ENCODE data around the gene HRC. TPM values are rescaled to one million over a fixed set of nuclear protein-coding genes. Genes with fewer than 3 reads are reported as not detected.

HRC gene
- polyA plus RNA-seq, 1 of the 3 experiments (the other 2 are of a cell fraction): not detected

DNA sequence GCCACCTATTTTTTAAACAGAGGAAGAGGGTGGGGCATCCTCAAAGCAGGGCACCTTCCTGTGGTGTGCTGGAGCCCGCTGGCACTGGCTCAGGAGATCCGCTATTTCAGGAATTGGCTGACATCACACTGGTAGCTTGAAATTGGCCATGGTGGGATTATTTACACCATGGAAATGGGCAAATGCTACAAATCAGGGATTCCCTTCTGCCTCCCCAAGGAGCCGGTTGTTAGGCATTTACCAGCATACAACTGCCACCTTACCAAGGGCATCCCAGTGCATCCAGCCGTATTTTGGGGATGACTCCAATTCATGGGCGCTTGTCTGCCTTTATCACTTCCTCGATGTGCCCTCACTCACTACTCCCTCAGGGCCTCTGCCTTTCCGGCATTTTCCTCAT lies 14.2 kb downstream of the HRC start:
- Histone ChIP-seq H3K9me2 (no peaks in the 10 kb centered on the region), H3K27ac (ENCODE audit: low read depth in 2 of 2, low read length in 1 of 2) (no peak overlapping the region), H3K4me2 (no peak overlapping the region), H3K36me3 (replicated peaks in 1 of 2; ENCODE audit: control insufficient read depth in 1 of 2, insufficient read depth in 2 of 2, low read length in 1 of 2) (no peaks in the 10 kb centered on the region), H3K27me3 (ENCODE audit: insufficient read depth) (no peaks in the 10 kb centered on the region), H3F3A (replicated peaks; ENCODE audit: insufficient read depth) (peaks cover 6% of the 10 kb centered on the region), H4K20me1 (ENCODE audit: insufficient read depth) (no peaks in the 10 kb centered on the region), H2AFZ (ENCODE audit: low read depth) (no peak overlapping the region), H3K79me2 (ENCODE audit: insufficient read depth) (no peaks in the 10 kb centered on the region), H3K9ac (no peak overlapping the region), H3K4me1 (ENCODE audit: control insufficient read depth in 1 of 2, insufficient read depth in 2 of 2, low read depth in 1 of 2, low read length in 1 of 2) (peaks cover 3 to 10% of the 10 kb centered on the region in 2 experiments; a peak in 2 of 4 replicates), H3K9me3 (no peaks in the 10 kb centered on the region), H3K4me3 (ENCODE audit: low read depth in 2 of 2, low read length in 1 of 2) (no peak overlapping the region)
- 90% methylated on average over 7 of the region's 7 CpGs for WGBS (ENCODE audit: low lambda C conversion rate)
- DNase-seq: no peak
- TF ChIP-seq ELF1 (IDR thresholded peaks at IDR 0.05) (no peak), RFX5 (IDR thresholded peaks at IDR 0.05; ENCODE audit: low read length) (no peak), MXI1 (IDR thresholded peaks at IDR 0.05; ENCODE audit: low read depth, low read length) (no peak), SIN3A (IDR thresholded peaks at IDR 0.05; ENCODE audit: borderline replicate concordance, low read depth, low read length) (no peak), RCOR1 (IDR thresholded peaks at IDR 0.05; ENCODE audit: low read length) (no peak), EP300 (IDR thresholded peaks at IDR 0.05; ENCODE audit: borderline replicate concordance in 1 of 2, low read depth in 1 of 2, low read length in 1 of 2) (no peak), JUND (IDR thresholded peaks at IDR 0.05) (no peak), GATA2 (CRISPR knock-in tag; IDR thresholded peaks at IDR 0.05) (no peak)
- TF ChIP-seq, protein P1, sequence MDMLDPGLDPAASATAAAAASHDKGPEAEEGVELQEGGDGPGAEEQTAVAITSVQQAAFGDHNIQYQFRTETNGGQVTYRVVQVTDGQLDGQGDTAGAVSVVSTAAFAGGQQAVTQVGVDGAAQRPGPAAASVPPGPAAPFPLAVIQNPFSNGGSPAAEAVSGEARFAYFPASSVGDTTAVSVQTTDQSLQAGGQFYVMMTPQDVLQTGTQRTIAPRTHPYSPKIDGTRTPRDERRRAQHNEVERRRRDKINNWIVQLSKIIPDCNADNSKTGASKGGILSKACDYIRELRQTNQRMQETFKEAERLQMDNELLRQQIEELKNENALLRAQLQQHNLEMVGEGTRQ (IDR thresholded peaks at IDR 0.05; ENCODE audit: borderline replicate concordance, low read depth, low read length): no peak
- TF ChIP-seq, protein P2, sequence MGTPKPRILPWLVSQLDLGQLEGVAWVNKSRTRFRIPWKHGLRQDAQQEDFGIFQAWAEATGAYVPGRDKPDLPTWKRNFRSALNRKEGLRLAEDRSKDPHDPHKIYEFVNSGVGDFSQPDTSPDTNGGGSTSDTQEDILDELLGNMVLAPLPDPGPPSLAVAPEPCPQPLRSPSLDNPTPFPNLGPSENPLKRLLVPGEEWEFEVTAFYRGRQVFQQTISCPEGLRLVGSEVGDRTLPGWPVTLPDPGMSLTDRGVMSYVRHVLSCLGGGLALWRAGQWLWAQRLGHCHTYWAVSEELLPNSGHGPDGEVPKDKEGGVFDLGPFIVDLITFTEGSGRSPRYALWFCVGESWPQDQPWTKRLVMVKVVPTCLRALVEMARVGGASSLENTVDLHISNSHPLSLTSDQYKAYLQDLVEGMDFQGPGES (IDR thresholded peaks at IDR 0.05; ENCODE audit: low read depth, low read length): no peak
- TF ChIP-seq, protein P3, sequence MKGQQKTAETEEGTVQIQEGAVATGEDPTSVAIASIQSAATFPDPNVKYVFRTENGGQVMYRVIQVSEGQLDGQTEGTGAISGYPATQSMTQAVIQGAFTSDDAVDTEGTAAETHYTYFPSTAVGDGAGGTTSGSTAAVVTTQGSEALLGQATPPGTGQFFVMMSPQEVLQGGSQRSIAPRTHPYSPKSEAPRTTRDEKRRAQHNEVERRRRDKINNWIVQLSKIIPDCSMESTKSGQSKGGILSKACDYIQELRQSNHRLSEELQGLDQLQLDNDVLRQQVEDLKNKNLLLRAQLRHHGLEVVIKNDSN (IDR thresholded peaks at IDR 0.05; ENCODE audit: borderline replicate concordance, low read depth): no peak
- TF ChIP-seq, protein P4, sequence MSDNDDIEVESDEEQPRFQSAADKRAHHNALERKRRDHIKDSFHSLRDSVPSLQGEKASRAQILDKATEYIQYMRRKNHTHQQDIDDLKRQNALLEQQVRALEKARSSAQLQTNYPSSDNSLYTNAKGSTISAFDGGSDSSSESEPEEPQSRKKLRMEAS (IDR thresholded peaks at IDR 0.05; ENCODE audit: low read depth): no peak
- TF ChIP-seq, protein P5, sequence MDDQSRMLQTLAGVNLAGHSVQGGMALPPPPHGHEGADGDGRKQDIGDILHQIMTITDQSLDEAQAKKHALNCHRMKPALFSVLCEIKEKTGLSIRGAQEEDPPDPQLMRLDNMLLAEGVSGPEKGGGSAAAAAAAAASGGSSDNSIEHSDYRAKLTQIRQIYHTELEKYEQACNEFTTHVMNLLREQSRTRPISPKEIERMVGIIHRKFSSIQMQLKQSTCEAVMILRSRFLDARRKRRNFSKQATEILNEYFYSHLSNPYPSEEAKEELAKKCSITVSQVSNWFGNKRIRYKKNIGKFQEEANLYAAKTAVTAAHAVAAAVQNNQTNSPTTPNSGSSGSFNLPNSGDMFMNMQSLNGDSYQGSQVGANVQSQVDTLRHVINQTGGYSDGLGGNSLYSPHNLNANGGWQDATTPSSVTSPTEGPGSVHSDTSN (IDR thresholded peaks at IDR 0.05): no peak
- ChIA-PET POLR2A (no interaction called here), CTCF (interaction anchor here (1.1 to 3.6 kb wide), 4 partner anchors 12 to 58 kb away, joined by 3 to 19 read pairs (median 4); no protein-coding TSS in a partner anchor)

DNA sequence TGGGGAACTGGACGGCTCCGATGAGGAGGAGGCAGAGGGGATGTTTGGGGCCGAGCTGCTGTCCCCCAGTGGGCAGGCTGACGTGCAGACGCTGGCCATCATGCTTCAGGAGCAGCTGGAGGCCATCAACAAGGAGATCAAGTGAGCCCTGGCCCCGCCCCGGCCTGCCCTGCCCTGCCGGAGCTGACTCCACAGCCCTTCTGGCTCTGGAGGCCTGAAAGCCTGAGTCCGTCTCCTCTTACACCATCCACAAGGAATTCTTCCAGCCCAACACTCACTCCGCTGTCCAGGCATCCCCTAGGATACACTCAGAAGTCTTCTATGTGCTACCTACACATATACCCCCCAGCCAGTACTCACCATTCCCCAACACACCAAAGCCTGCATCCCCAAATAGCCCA lies 18.4 kb downstream of the HRC start:
- H3K27ac ChIP-seq (ENCODE audit: low read depth in 2 of 2, low read length in 1 of 2): no peak overlapping the region
- no peak overlapping the region for H3K4me3 ChIP-seq (ENCODE audit: low read depth in 2 of 2, low read length in 1 of 2)
- H3K9me3 ChIP-seq: no peaks in the 10 kb centered on the region
- H3K9ac ChIP-seq: no peak overlapping the region
- H2AFZ ChIP-seq (ENCODE audit: low read depth): no peak overlapping the region
- no peaks in the 10 kb centered on the region for H3F3A ChIP-seq (replicated peaks; ENCODE audit: insufficient read depth)
- H3K27me3 ChIP-seq (ENCODE audit: insufficient read depth): no peaks in the 10 kb centered on the region
- H3K4me2 ChIP-seq: no peak overlapping the region
- no peaks in the 10 kb centered on the region for H3K4me1 ChIP-seq (ENCODE audit: control insufficient read depth in 1 of 2, insufficient read depth in 2 of 2, low read depth in 1 of 2, low read length in 1 of 2)
- no peaks in the 10 kb centered on the region for H3K36me3 ChIP-seq (replicated peaks in 1 of 2; ENCODE audit: control insufficient read depth in 1 of 2, insufficient read depth in 2 of 2, low read length in 1 of 2)
- ChIA-PET POLR2A (no interaction called here), CTCF (interaction anchor here (0.9 to 2.9 kb wide), 3 partner anchors 9 to 72 kb away, joined by 3 to 15 read pairs (median 6); partner anchors contain the start of gene LIN7B)
- H3K79me2 ChIP-seq (ENCODE audit: insufficient read depth): no peaks in the 10 kb centered on the region
- TF ChIP-seq YY1 (IDR thresholded peaks at IDR 0.05; ENCODE audit: low read depth) (no peak), RFX5 (IDR thresholded peaks at IDR 0.05; ENCODE audit: low read length) (no peak), SIN3A (IDR thresholded peaks at IDR 0.05; ENCODE audit: borderline replicate concordance, low read depth, low read length) (no peak), CHD2 (IDR thresholded peaks at IDR 0.05; ENCODE audit: low read length, partially characterized antibody) (no peak), TAF1 (IDR thresholded peaks at IDR 0.05; ENCODE audit: borderline replicate concordance, low read depth, low read length) (no peak), ELF1 (IDR thresholded peaks at IDR 0.05) (no peak), POLR2AphosphoS5 (IDR thresholded peaks at IDR 0.05; ENCODE audit: low read depth, low read length) (no peak), EZH2phosphoT487 (IDR thresholded peaks at IDR 0.05; ENCODE audit: borderline replicate concordance, low read depth) (no peak), MXI1 (IDR thresholded peaks at IDR 0.05; ENCODE audit: low read depth, low read length) (no peak)
- DNase-seq: no peak
- 85% methylated on average over 7 of the region's 10 CpGs for WGBS (ENCODE audit: low lambda C conversion rate)
- no peaks in the 10 kb centered on the region for H4K20me1 ChIP-seq (ENCODE audit: insufficient read depth)
- no peaks in the 10 kb centered on the region for H3K9me2 ChIP-seq
